AG08395 (cell line): ENCODE results near the gene OFD1.
A peak's percentile ranks its signal among the peaks of the same experiment; 100 is the strongest.

ENCODE experiments used
- DNase-seq: peaks from one replicate; pipeline ENCODE4 v3.0.0; 2012; ENCODE audit warnings: mixed read lengths, low spot score

The OFD1 gene

DNA sequence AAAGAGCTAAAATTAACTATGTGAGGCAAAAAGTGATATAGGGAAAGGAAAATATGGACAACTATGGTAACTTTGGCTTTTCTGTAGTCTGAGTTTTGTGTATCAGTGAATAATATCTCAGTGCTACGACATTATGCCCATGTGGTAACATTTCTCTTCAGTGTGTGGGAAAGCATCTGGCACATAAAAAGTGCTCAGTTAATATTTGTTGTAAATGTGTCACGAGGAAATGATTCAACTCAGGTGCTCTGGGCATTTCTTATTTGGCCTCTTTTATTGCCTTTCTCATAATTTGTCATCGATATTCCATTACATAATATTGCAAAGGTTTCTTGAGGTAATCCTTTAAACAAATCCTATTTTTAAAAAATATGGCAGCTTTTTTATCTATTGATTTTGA is 17.6 kb downstream of the OFD1 start:
- DNase-seq, result no peak

DNA sequence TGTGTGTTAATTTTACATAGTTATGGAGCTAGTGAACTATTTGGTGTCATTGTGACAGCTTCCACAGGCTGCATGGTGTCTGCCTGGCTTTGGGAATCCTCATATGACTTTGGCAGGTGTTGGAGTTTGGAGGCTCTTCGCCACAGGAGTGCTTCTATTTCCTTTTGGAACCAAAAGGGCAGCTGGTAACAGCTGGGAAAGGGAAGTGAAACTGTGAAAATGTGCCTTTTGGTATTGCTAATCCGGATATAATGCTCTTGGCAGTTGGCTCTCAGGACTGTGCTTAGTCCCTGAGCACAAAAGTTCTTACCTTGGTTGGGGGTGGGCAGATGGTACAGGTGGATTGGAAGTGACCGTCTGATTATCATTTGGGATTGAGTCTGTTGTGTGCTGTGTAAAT is 18.1 kb downstream of the OFD1 start:
- no peak for DNase-seq

DNA sequence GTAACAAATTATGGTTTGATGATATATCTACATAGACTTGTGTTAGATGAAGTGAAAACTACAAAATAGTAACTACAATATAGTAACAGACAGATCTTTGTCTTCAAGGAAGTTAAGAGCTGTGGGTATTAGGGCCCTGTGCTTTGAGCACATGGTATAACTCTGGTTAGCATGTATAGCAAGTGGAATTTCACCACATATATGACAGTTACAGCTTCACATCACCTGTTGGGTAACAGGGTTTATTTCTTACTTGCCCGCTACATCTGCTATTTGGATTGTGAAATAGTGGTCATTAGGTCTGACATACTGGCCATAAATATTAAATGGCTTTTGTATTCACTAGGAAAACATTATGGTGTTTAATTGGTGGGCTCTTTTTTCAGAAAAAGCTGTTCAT is 20.2 kb downstream of the OFD1 start:
- no peak for DNase-seq

DNA sequence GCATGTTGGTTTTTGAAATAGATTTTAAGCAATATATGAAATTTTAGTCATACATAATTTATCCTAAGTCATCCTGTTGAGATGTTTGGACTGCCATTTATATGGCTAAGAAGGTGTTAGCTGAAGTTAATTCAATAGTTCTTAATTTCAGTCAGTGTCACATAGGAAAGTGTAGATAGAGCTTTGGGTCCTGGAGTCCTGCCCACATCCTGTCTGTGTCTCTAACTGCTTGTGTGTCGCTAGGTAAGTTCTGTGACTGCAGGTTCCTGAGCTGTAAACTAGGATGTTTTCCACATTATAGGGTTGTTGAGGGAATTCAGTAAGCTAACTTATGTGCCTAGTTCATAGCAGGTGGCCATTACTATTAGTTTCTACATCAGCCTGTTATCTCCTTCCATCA is 20.7 kb downstream of the OFD1 start:
- no peak for DNase-seq

DNA sequence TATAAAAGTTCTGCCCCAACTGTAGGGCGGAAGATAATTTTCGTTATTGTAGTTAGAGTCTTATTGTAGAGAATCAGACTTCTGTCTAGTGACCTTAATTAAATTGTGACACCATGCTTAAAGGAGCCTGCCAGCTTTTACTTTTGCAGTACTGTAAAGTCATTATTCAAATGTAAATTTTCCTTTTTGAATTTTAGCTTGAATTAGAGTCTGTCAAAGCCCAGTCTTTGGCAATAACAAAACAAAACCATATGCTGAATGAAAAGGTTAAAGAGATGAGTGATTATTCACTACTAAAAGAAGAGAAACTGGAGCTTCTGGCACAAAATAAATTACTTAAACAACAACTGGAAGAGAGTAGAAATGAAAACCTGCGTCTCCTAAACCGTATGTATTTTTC is 21.8 kb downstream of the OFD1 start:
- DNase-seq, result no peak

DNA sequence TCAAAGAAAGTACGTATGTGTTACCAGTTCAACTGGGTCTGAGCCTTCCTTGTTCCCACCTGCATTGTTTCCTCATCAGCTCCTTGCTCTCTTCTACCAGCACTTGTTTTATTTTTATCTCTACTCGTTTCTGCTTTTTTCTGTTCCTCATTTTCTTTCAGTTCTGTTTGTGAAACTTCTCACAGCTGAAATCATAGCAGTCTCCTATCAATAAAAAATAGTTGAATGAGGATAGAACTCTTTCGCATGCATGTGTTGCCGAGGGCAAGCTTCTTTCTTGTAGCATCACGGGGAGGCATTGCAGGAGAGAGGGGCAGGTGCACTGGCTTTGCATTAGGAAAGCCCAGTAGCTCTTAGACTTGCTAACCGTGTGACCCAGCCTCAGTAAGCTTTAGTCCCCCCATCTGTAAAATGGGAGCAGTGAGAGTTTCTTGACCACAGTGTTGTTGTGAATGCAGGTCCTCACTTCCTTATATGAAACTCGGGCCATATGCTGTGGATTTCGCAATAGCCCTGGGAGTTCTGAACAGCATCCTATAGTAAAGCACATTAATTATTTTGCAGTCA is 24.7 kb downstream of the OFD1 start:
- DNase-seq, result no peak

DNA sequence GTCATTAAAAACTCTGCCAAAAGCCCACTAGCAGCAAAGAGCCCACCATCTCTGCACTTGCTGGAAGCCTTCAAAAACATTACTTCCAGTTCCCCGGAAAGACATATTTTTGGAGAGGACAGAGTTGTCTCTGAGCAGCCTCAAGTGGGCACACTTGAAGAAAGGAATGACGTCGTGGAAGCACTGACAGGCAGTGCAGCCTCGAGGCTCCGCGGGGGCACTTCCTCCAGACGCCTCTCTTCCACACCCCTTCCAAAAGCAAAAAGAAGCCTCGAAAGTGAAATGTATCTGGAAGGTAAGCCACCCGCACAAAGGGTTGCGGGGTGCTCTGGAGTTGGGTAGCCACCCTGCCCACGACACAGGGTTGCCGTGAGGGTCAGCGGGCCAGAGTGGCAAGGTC is 25.9 kb downstream of the OFD1 start:
- DNase-seq, result no peak

DNA sequence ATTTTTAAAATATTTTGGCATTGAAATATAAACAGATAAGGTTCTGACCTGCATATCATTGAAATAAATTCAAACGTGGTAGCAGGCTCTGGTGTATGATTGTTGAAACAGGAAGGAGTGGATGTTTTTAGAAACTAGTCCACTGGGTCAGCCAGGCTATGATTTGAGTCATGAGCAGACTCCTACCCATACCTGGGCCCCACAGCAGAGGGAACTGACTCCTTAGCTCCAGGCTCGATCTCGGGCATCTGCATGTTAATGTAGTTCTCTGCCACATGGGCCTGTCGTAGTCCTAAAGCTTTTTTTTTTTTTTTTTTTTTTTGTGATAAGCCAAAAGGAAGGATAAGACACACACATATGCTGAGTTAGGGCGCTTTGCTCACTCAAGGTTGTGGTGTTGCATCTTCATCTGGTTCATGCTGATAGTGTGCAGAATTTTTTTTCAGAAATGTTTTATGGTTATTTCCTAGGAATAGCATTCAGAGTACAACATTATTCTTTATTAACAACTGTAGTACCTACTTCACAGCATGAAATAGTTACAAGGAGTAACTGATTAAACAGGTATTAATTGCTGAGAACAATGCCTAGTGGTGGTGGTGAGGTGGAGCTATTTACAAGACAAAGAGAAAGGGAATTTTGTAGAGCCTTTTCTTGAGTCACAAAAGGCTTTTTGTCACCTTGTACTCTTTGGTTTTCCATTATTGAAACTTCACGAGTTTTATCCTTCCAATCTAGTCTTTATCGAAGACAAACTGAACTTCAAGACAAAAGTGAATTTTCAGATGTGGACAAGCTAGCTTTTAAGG is 27.3 kb downstream of the OFD1 start:
- no peak for DNase-seq

DNA sequence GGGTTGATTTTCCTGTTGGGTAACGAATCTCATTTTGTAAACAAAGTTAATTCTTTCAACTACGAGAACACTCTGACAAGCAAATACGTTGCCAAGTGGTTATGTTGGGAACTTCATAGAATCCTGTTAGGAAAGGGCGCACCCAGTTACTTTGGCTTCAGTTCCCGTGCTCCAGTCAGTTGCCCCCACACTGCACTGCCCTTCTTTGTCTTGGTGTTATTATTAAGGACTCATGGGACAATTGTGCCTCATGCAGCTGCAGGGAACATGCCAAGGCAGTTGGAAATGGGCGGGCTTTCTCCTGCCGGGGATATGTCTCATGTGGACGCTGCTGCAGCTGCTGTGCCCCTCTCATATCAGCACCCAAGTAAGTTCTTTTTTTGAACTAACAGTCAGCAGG is 28.9 kb downstream of the OFD1 start:
- DNase-seq, result no peak

DNA sequence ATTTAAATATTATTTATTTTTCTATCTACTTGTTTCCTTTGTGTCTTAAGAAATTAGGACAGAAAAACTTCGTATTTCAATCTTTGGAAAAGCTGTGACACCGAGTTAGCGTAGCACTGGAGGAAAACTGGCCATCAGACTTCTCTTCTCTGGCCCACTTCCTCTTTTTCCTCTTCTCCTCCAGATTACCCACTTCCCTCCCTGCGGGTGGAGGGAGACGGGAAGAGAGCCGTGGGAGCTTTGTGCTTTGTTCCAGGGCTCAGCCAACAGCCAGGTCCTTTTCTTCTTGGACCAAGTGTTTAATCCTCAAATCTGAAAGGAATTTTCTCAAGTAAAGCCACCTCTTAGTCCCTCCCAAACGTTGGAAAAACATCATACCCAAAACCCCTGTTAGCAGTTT is 29.7 kb downstream of the OFD1 start:
- DNase-seq, result no peak

DNA sequence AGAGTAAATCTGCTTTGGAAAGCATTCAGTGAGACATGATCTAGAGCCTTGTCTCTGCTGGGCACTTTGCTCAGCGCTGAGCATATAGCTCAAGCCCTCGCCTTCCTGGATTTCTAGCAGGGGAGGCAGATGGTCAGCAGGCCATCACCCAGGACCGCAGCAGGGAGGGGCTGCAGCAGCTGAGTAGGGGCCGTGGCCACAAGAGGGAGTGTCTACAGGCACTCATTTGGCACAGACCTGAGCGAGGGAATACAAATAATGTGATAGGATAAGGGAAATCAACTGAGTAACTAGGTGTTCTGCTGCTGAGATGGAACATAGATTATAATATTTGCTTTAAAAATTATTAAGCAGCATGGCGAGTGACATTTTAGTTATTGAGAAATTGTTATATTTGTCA is 30.2 kb downstream of the OFD1 start:
- DNase-seq, result no peak

DNA sequence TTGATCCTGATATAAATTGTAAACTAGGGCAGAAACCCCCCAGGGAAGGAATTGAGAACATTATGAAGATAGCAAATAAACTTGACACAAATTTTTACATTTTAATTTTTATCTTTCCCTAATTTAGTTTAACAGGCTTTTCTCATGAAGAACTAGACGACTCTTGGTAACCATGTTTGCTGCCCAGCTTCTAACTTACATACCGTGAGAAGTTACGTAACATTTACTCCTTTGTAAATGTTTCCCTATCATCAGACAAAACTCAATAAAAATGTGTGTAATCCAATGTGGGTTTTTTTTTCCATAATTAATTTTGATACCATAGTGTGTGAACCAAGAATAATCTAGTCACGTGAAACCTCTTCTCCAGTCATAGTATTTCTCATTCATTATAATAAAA is 34.4 kb downstream of the OFD1 start:
- no peak for DNase-seq

DNA sequence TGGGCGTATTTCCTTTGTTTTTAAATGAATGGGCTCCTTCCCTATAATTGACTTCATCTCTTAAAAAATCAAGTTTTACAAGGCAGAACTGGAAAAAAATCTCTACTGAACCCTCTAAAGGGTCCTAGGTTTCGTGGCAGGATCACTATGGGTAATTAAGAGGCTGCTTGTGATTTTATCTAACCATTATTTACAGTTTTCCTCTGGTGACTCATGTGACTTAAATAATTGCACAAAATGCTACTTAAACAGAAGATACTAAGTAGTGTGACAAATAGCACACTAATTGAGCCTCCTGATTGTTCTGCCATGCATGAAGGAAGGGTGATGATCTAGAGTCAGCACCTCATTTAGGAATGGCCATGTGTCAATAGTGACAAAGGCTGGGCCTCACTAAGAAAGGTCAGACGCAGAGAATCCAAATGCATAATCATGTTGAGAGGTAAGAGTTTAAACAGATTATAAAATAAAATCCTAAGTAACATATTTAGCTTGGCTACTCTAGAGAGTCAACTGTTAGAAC is 35.5 kb downstream of the OFD1 start:
- DNase-seq, result no peak

DNA sequence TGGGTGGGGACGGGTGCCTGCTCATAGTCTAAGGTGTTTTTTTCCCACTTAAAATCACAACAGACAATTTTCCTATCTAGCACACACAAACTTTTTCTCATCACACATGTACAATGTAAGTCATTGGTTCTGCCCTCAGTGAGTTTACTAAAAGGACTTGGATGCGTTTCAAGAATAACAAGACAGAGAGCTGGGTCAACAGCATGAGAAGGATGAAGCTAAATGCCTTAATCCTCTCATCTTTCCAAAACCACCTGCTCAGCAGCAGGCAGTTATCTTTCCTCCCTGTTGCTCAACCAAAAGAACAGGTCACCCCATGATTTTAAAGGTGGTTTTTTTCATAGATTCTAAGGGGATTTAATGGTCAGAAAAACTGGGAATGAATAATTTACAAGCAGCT is 40.1 kb downstream of the OFD1 start:
- DNase-seq, result no peak

DNA sequence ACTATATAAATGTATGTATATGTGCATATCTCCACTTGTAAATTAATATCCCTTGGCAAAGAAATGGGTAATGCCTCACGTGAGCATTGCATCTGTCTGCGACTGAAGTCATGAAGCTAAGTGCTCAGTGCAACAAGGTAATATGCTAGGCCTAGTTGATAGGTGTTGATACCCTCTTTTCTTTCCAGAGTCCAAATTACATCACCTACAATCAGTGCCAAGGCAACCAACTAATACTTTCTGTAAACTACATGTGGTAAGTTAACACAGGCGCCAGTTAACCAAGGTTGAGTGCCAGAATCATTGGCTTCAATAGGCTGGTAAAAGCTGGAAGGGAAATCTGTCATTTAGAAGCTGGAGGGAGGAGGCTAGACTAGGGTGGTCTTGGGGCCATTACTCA is 41.3 kb downstream of the OFD1 start:
- no peak for DNase-seq

DNA sequence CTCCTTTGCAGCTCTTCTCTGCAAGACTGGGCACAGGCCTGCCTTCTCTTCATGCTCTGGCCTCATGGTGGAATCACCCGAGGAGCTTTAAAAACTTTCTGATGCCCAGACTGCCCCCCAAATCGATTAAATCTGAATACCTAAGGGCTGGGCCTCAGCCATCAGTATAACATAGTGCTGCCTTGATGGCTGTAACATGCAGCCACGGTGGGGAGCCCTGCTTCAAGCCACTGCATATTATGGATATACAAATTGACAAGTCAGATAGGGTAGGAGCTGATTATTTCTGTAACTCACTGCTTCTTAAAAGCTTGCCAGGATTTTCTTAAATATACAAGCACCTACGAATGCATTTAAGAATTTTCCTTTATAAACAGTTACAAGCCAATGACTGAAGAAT is 41.8 kb downstream of the OFD1 start:
- DNase-seq, result no peak

DNA sequence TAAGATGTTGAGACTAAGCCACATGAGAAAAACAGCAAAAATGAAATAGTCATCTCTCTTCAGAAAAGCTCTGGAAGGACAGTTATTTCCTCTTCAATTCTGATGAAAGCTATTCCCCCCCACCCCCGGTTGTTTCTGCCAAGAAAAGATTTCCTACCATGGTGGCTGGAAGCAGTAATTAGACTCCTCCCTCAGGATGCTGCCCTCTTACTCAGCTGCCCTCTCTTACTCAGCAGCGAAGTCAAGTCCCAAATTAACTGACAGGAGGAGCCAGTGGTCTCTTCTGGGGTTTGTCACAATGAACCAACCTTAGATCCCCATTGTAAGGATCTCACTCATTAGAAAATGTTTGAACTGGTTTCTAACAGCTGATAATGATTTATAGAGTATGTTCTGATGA is 44.4 kb downstream of the OFD1 start:
- peak; percentile 64 for DNase-seq

DNA sequence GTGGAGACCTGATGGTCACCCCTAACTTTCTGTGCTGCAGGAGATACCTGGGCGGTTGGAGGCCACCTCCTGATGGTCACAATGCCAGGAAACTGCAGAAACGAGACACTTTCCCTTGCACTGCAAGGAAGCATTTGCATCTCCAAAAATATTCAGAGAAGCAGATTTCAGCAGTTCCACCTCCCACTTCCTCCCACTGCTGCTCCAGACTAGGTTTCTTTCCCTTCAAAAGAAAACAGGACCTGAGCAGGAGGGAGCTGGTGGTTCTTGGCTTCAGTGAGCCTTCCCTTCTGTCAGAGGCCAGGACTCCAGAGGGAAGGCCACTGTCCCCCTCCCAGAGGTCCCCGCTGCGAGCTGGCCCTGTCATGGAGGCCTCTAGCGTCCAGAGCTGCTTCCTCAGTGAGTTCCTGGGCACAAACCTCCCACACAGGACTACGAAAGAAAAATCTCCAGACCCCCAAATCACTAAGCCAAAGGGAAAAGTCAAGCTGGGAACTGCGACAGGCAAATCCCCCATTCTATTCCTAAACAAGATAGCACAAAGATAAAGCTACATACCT is 46.4 kb downstream of the OFD1 start:
- DNase-seq, result no peak

DNA sequence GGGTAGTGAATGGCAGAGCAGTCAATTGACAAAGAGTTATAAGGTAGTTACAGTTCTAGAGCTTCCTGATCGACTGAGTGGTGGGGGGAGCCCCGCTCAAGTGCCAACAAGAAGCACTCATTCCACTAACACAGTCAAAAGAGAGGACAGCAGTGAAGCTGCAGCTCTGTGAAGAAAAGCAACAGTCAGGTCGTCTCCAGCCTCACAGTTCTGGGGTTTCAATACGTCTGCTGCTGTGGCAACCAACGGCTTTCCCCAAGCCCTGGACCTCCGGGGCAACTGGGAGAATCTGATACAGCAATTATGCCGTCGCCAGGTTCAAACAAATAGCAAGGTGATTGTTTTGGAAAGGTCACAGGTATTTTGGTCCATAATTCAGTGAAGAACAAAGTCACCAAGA is 51.5 kb downstream of the OFD1 start:
- no peak for DNase-seq

DNA sequence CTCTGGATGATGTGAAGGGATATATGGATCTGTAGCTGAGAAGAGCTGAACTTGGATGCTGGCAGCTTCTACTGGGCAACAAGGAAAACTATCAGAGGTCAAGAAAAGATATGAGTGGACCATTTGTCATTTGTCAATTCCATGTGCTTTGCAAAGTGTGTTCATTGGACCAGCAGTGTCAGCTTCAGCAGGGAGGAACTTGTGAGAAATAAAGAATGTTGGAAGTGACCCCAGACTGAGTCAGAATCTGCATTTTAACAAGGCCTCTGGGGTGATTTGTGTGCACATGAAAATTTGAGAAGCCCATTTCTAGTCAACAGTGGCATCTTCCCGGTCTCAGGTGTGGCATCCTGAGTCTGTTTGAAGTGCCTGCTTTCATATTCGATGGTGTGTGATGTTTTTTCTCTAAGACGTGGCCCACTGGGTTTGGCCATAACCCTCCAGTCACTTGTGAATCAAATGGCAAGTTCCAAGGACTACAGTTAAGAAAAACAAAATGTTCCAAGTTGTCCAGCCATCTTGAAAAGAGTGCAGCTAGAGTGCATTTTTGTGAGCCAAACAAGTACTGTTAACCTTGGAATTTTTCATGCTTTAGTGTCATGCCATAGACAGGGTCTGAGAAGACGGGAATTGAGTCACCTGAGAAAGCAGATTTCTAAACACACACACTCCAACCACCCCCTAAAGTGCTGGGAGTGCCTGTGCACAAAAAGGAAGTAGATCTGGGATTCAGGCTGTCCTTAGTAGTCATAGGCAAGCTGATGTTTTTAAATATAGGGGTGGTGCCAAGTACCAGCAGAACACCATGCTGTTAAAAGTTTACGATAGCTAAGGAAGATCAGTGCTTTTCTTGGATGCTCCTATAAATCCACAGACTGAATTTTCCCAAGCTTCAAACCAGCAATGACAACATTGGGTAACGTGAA is 55.9 kb downstream of the OFD1 start:
- no peak for DNase-seq

DNA sequence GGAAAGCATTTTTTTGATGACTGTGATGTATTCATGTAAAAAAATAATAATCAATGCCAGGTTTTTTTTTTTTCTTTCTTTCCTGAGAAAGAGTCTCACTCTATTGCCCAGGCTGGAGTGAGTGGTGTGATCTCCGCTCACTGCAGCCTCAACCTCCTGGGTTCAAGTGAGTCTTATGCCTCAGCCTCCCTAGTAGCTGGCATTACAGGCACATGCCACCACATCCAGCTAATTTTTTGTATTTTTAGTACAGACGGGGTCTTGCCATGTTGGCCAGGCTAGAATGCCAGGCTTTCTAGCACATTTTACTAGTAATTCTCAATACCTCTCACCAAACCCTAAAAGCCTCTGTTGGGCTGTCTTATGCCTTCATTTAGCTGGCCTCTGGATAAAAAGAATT is 56.6 kb downstream of the OFD1 start:
- DNase-seq, result no peak

DNA sequence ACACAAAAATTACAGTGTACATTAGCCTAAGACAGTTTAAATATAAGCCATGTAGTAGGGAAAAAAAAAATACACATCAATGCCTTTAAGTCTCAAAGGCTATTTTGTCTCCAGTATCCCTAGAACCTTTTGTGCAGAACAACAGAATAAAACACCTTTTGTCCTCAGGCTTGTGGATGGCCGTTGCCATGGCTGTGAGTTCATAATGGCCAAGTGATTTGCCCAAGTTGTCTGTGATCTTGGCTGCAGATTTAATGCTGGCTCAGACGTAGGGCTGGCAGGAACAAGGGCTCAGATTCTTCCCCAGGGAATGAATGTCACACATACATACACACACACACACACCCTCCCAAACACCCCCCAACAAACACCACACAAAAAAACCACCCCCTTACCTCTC is 57.0 kb downstream of the OFD1 start:
- DNase-seq, result no peak

DNA sequence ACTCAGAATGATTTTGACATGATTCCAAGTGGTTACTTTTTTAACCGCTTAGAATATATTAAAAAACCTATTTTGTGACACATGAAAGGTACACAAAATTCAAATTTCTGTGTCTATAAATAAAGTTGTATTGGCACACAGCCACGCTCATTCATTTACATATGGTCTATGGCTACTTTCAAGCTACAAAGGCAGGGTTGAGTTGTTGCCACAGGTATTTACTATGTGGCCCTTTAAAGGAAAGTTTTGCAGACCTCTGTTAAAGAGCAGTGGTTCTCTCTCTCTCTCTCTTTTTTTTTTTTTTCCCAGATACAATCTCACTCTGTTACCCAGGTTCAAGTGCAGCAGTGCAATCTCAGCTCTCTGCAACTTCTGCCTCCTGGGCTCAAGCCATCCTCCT is 59.3 kb downstream of the OFD1 start:
- no peak for DNase-seq
